ENCODE data around the gene ELOVL2. TPM values are rescaled to one million over a fixed set of nuclear protein-coding genes. Genes with fewer than 3 reads are reported as not detected.

The ELOVL2 gene
- total and polyA plus RNA-seq, 2 donors (not counting 1 experiment from before 2014, with no cell fraction given) = not detected

DNA sequence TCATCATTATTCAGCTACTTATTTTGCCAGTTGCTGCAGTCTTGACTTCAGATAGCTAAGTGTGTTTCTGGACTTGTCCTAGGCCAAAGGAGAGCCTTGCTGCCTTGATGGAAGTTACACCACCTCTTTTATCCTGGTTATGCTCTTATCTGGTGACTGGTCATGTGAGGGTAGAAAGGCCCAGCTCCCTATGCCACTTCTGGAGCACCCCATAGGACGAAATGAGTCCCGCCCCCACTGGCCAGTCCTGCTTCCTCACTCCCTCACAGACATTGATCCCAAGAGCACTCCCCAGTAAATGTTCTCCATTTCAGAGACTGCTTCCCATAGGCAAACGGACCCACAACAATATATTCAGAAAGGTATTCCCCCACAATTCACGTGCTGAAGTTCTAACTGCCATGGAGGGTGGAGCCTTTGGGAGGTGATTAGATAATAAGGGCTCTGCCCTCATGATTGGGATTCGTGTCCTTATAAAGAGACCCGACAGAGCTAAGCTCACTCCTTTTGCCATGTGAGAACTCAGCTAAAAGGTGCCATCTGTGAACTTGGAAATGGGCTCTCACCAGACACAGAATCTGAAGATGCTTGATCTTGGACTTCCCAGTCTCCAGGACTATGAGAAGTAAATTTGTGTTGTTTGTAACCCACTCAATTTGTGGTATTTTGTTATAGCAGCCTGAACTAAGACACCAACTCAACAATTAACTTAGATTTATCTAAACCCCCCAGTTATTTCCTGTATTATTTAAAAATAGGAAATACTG, 21.5 kb upstream of the ELOVL2 start:
- no peak for DNase-seq
- H3K4me3 Mint-ChIP-seq = no peak overlapping the region
- H3K4me1 ChIP-seq (ENCODE audit: control insufficient read depth in 2 of 2, insufficient read depth in 2 of 2, low read length in 2 of 2) = no peaks in the 10 kb centered on the region
- H3K27me3 ChIP-seq (replicated peaks in 1 of 4; ENCODE audit: control extremely low read depth in 1 of 4, control insufficient read depth in 3 of 4, insufficient read depth in 4 of 4, low read length in 3 of 4) = peaks cover 0 to 3% (median 3%) of the 10 kb centered on the region in 4 experiments
- ChIA-PET POLR2A (no interaction called here), CTCF (interaction anchor here (0.9 to 4.8 kb wide), 4 partner anchors 14 to 589 kb away, joined by 3 to 32 read pairs (median 8); no protein-coding TSS in a partner anchor)
- H3K4me3 ChIP-seq (ENCODE audit: control extremely low read depth in 1 of 5, extremely low read depth in 1 of 5, insufficient read depth in 1 of 5, low read depth in 2 of 5, low read length in 4 of 5) = no peak overlapping the region
- H4K20me1 ChIP-seq (ENCODE audit: control insufficient read depth, insufficient read depth, low read length, poor library complexity, severe bottlenecking) = no peaks in the 10 kb centered on the region
- no peaks in the 10 kb centered on the region for H3K9me3 ChIP-seq (ENCODE audit: control extremely low read depth in 1 of 3, control insufficient read depth in 2 of 3, insufficient read depth in 1 of 3, low read length in 2 of 3)
- H3K27ac ChIP-seq (ENCODE audit: low read length in 2 of 2) = no peak overlapping the region
- H3K9ac ChIP-seq (ENCODE audit: low read length) = no peak overlapping the region
- peaks cover 12% of the 10 kb centered on the region for H3K27me3 Mint-ChIP-seq
- no peak for ATAC-seq (ENCODE audit: low read depth)
- WGBS (ENCODE audit: insufficient coverage) = 94% methylated on average over 4 of the region's 6 CpGs
- TF ChIP-seq CTCF (IDR thresholded peaks at IDR 0.05) (no peak), EZH2 (IDR thresholded peaks at IDR 0.05; ENCODE audit: borderline replicate concordance, insufficient read depth, low read depth, low read length, poor library complexity, severe bottlenecking) (no peak)
- no peak overlapping the region for H3K27ac Mint-ChIP-seq
- no peaks in the 10 kb centered on the region for H3K9me3 Mint-ChIP-seq (ENCODE audit: insufficient read depth)
- no peak overlapping the region for H2AFZ ChIP-seq (ENCODE audit: insufficient read depth, low read depth, low read length, poor library complexity, severe bottlenecking)
- H3K4me1 Mint-ChIP-seq = no peaks in the 10 kb centered on the region
- H3K79me2 ChIP-seq (ENCODE audit: control insufficient read depth, insufficient read depth, low read length) = no peaks in the 10 kb centered on the region
- H3K36me3 ChIP-seq (replicated peaks in 1 of 2; ENCODE audit: control extremely low read depth in 1 of 2, control insufficient read depth in 1 of 2, extremely low read depth in 1 of 2, insufficient read depth in 2 of 2, low read length in 1 of 2) = no peaks in the 10 kb centered on the region
- no peak overlapping the region for H3K4me2 ChIP-seq (replicated peaks; ENCODE audit: low read depth, low read length, poor library complexity, severe bottlenecking)
- intact Hi-C loops (cut with micrococcal nuclease) = loop anchor here (5.0 kb wide), 1 partner anchor 263 kb away; no protein-coding TSS in a partner anchor

DNA sequence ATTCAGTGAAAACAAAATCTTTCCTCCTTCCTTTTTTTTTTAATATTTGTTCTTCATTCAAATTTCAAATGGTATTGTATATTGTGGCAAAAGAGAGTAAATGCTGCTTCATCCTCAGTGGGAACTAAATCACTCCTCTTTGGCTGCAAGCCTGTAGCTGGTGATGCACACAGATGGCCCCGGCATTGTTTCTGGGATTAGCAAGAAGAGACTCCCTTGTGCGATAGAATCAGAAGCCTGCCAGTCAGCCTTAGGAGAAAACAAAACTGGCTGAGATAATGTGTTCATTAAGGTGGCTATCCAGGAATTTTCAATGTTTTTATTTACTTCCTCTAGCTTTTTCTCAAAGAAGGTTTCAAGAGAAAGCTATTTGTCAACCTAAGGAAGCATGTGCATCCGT, 20.7 kb upstream of the ELOVL2 start:
- WGBS (ENCODE audit: insufficient coverage) = 100% methylated on average over 1 of the region's 3 CpGs
- peaks cover 18% of the 10 kb centered on the region for H3K27me3 Mint-ChIP-seq
- no peaks in the 10 kb centered on the region for H3K9me3 Mint-ChIP-seq (ENCODE audit: insufficient read depth)
- H3K27me3 ChIP-seq (replicated peaks in 1 of 4; ENCODE audit: control extremely low read depth in 1 of 4, control insufficient read depth in 3 of 4, insufficient read depth in 4 of 4, low read length in 3 of 4) = peaks cover 0 to 3% (median 3%) of the 10 kb centered on the region in 4 experiments
- no peaks in the 10 kb centered on the region for H3K4me1 Mint-ChIP-seq
- ATAC-seq (ENCODE audit: low read depth) (no peak), DNase-seq (no peak)
- no peak overlapping the region for H3K4me2 ChIP-seq (replicated peaks; ENCODE audit: low read depth, low read length, poor library complexity, severe bottlenecking)
- H3K4me3 Mint-ChIP-seq = no peak overlapping the region
- no peak overlapping the region for H3K27ac Mint-ChIP-seq
- CTCF ChIA-PET = interaction anchor here (4.8 kb wide), 1 partner anchor 585 kb away, joined by 32 read pairs; no protein-coding TSS in a partner anchor
- H4K20me1 ChIP-seq (ENCODE audit: control insufficient read depth, insufficient read depth, low read length, poor library complexity, severe bottlenecking) = no peaks in the 10 kb centered on the region
- POLR2A ChIA-PET = no interaction called here
- H3K27ac ChIP-seq (ENCODE audit: low read length in 2 of 2) = no peak overlapping the region
- no peaks in the 10 kb centered on the region for H3K4me1 ChIP-seq (ENCODE audit: control insufficient read depth in 2 of 2, insufficient read depth in 2 of 2, low read length in 2 of 2)
- no peak overlapping the region for H3K9ac ChIP-seq (ENCODE audit: low read length)
- no peak overlapping the region for H3K4me3 ChIP-seq (ENCODE audit: control extremely low read depth in 1 of 5, extremely low read depth in 1 of 5, insufficient read depth in 1 of 5, low read depth in 2 of 5, low read length in 4 of 5)
- H3K9me3 ChIP-seq (ENCODE audit: control extremely low read depth in 1 of 3, control insufficient read depth in 2 of 3, insufficient read depth in 1 of 3, low read length in 2 of 3) = no peaks in the 10 kb centered on the region
- TF ChIP-seq EZH2 (IDR thresholded peaks at IDR 0.05; ENCODE audit: borderline replicate concordance, insufficient read depth, low read depth, low read length, poor library complexity, severe bottlenecking) (no peak), CTCF (IDR thresholded peaks at IDR 0.05) (no peak)
- H3K79me2 ChIP-seq (ENCODE audit: control insufficient read depth, insufficient read depth, low read length) = no peaks in the 10 kb centered on the region
- H3K36me3 ChIP-seq (replicated peaks in 1 of 2; ENCODE audit: control extremely low read depth in 1 of 2, control insufficient read depth in 1 of 2, extremely low read depth in 1 of 2, insufficient read depth in 2 of 2, low read length in 1 of 2) = no peaks in the 10 kb centered on the region
- intact Hi-C loops (cut with micrococcal nuclease) = loop anchor here (5.0 kb wide), 1 partner anchor 263 kb away; no protein-coding TSS in a partner anchor
- no peak overlapping the region for H2AFZ ChIP-seq (ENCODE audit: insufficient read depth, low read depth, low read length, poor library complexity, severe bottlenecking)

All from B cell (primary cell).